HepG2 (cell line): ENCODE data around the gene HDHD3. TPM values are rescaled to one million over a fixed set of nuclear protein-coding genes. Genes with fewer than 3 reads are reported as not detected.

ENCODE experiments used
- ATM ChIP-seq: fragments of 450-650 bp; IDR thresholded peaks from 2 replicates; pipeline ENCODE4 v1.7.1; 2017; ENCODE audit warnings: mild to moderate bottlenecking, borderline replicate concordance
- BRCA1 ChIP-seq: sonication (generic); formaldehyde crosslinking; IDR thresholded peaks from 2 replicates; pipeline ENCODE4 v1.4.0; 2020; ENCODE audit warnings: missing genetic modification reagents
- HDAC2 ChIP-seq: sonication (generic); formaldehyde crosslinking; IDR thresholded peaks from 2 replicates; pipeline ENCODE4 v1.4.0; 2020; ENCODE audit warnings: missing genetic modification reagents
- KDM1A ChIP-seq: IDR thresholded peaks from 2 replicates; pipeline ENCODE4 v1.6.1; 2016; ENCODE audit warnings: missing compliant biosample characterization
- KLF12 ChIP-seq: sonication (generic); formaldehyde crosslinking; IDR thresholded peaks from 2 replicates; pipeline ENCODE4 v1.4.0; 2020; ENCODE audit warnings: missing genetic modification reagents, borderline replicate concordance
- MAFF ChIP-seq: IDR thresholded peaks from 2 replicates; pipeline ENCODE4 v1.6.1; 2011; ENCODE audit warnings: low read depth, low read length, improper control_type of control experiment
- MBD4 ChIP-seq: IDR thresholded peaks from 2 replicates; pipeline ENCODE4 v1.6.1; 2012; ENCODE audit warnings: low read length, inconsistent platforms, borderline replicate concordance
- PHF20 ChIP-seq: sonication (generic); formaldehyde crosslinking; IDR thresholded peaks from 2 replicates; pipeline ENCODE4 v1.5.0; 2020; ENCODE audit warnings: mild to moderate bottlenecking, missing genetic modification reagents
- SNAPC2 ChIP-seq: sonication (generic); formaldehyde crosslinking; IDR thresholded peaks from 2 replicates; pipeline ENCODE4 v1.8.1; 2022; ENCODE audit warnings: mild to moderate bottlenecking, missing genetic modification reagents
- ZFP41 ChIP-seq: sonication (generic); formaldehyde crosslinking; IDR thresholded peaks from 2 replicates; pipeline ENCODE4 v1.4.0; 2020; ENCODE audit warnings: mild to moderate bottlenecking, missing genetic modification reagents, borderline replicate concordance
- ZNF143 ChIP-seq: sonication (generic); formaldehyde crosslinking; IDR thresholded peaks from 2 replicates; pipeline ENCODE4 v1.4.0; 2020; ENCODE audit warnings: missing genetic modification reagents
- ZNF7 ChIP-seq: IDR thresholded peaks from 2 replicates; pipeline ENCODE4 v1.6.1; 2016; ENCODE audit warnings: missing biosample characterization, missing genetic modification reagents
- polyA plus RNA-seq, 8 experiments: library from polyadenylated mRNA; depleted of rRNA in 3 of 8; stranded (reverse) in 7 of 8; unstranded in 1 of 8; fragments of >200 nt; fragmentation: Illumina TruSeq in 4 of 8; extraction: Trizol in 4 of 8; gene quantifications; 2 replicates each; pipeline versions ENCODE4 v1.2.1 to v1.2.3, GENCODE V29; 2011 to 2016; ENCODE audit warnings: low read depth in 4 of 8, missing spikeins in 1 of 8, mixed read lengths in 1 of 8; ENCODE audit not compliant: insufficient read depth in 1 of 8
- total RNA-seq, 5 experiments: library from RNA; depleted of rRNA; stranded (reverse); fragments of >200 nt; fragmentation: Illumina TruSeq; extraction: Trizol; gene quantifications; 2 replicates each; pipeline ENCODE4 v1.2.3, GENCODE V29; 2016; ENCODE audit warnings: low read depth in 1 of 5
- TF ChIP-seq, protein P1 (sequence below): sonication (generic); formaldehyde crosslinking; IDR thresholded peaks from 2 replicates; pipeline ENCODE4 v1.4.0; 2020; ENCODE audit warnings: missing genetic modification reagents, mild to moderate bottlenecking, borderline replicate concordance
- TF ChIP-seq, protein P2 (sequence below): sonication (generic); formaldehyde crosslinking; IDR thresholded peaks from 2 replicates; pipeline ENCODE4 v1.5.0; 2020; ENCODE audit warnings: missing genetic modification reagents
- TF ChIP-seq, protein P3 (sequence below): sonication (generic); formaldehyde crosslinking; IDR thresholded peaks from 2 replicates; pipeline ENCODE4 v1.5.1; 2020; ENCODE audit warnings: mild to moderate bottlenecking, moderate library complexity, missing genetic modification reagents
- TF ChIP-seq, protein P4 (sequence below): sonication (generic); formaldehyde crosslinking; IDR thresholded peaks from 2 replicates; pipeline ENCODE4 v1.5.1; 2020; ENCODE audit warnings: missing genetic modification reagents, mild to moderate bottlenecking, borderline replicate concordance
- TF ChIP-seq, protein P5 (sequence below): sonication (generic); formaldehyde crosslinking; IDR thresholded peaks from 2 replicates; pipeline ENCODE4 v1.9.0; 2021; ENCODE audit warnings: missing genetic modification reagents, borderline replicate concordance

HDHD3 gene
- total and polyA plus RNA-seq, 2 of the 13 experiments (the other 11 are each of a cell fraction or from before 2014, with no cell fraction given), result 23.1 to 38.5 TPM

DNA sequence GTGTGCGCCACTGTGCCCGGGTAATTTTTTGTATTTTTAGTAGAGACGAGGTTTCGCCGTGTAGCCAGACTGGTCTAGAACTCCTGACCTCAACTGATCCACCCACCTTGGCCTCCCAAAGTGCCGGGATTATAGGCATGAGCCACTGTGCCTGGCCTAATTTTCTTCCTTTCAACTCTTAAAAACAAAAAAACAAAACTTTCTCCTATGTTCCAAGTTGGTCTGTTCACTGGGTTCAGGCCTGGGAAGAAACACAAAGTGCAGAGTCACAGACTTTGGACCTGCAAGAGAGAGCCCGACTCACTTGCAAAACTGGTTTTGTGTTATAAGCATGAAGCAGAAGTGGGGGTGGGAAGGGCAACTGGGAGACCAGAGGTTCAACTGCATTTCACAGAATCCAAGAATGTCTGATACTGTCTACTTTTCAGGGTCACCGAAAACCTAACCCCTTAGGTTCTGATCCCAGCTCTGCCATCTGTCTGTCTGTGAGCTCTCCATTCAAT lies 5.2 kb upstream of the HDHD3 start (continued):
- TF ChIP-seq, protein P1, sequence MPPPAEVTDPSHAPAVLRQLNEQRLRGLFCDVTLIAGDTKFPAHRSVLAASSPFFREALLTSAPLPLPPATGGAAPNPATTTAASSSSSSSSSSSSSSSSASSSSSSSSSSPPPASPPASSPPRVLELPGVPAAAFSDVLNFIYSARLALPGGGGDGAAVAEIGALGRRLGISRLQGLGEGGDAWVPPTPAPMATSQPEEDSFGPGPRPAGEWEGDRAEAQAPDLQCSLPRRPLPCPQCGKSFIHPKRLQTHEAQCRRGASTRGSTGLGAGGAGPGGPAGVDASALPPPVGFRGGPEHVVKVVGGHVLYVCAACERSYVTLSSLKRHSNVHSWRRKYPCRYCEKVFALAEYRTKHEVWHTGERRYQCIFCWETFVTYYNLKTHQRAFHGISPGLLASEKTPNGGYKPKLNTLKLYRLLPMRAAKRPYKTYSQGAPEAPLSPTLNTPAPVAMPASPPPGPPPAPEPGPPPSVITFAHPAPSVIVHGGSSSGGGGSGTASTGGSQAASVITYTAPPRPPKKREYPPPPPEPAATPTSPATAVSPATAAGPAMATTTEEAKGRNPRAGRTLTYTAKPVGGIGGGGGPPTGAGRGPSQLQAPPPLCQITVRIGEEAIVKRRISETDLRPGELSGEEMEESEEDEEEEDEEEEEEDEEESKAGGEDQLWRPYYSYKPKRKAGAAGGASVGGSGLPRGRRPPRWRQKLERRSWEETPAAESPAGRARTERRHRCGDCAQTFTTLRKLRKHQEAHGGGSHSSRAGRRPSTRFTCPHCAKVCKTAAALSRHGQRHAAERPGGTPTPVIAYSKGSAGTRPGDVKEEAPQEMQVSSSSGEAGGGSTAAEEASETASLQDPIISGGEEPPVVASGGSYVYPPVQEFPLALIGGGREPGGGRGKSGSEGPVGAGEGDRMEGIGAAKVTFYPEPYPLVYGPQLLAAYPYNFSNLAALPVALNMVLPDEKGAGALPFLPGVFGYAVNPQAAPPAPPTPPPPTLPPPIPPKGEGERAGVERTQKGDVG (CRISPR knock-in tag), result no peak
- TF ChIP-seq ZNF143 (no peak), ZNF7 (CRISPR knock-in tag) (no peak), SNAPC2 (CRISPR knock-in tag) (no peak), ZFP41 (no peak), MAFF (no peak; the same call in 1 of the 2 replicates), MBD4 (no peak), KLF12 (no peak), PHF20 (CRISPR knock-in tag) (no peak), ATM (no peak), HDAC2 (CRISPR knock-in tag) (peak; percentile 80), BRCA1 (CRISPR knock-in tag) (peak; percentile 4; the same call in 1 of the 2 replicates), KDM1A (CRISPR knock-in tag) (no peak)
- TF ChIP-seq, protein P2, sequence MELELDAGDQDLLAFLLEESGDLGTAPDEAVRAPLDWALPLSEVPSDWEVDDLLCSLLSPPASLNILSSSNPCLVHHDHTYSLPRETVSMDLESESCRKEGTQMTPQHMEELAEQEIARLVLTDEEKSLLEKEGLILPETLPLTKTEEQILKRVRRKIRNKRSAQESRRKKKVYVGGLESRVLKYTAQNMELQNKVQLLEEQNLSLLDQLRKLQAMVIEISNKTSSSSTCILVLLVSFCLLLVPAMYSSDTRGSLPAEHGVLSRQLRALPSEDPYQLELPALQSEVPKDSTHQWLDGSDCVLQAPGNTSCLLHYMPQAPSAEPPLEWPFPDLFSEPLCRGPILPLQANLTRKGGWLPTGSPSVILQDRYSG (CRISPR knock-in tag), result no peak
- TF ChIP-seq, protein P3, sequence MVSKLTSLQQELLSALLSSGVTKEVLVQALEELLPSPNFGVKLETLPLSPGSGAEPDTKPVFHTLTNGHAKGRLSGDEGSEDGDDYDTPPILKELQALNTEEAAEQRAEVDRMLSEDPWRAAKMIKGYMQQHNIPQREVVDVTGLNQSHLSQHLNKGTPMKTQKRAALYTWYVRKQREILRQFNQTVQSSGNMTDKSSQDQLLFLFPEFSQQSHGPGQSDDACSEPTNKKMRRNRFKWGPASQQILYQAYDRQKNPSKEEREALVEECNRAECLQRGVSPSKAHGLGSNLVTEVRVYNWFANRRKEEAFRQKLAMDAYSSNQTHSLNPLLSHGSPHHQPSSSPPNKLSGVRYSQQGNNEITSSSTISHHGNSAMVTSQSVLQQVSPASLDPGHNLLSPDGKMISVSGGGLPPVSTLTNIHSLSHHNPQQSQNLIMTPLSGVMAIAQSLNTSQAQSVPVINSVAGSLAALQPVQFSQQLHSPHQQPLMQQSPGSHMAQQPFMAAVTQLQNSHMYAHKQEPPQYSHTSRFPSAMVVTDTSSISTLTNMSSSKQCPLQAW (CRISPR knock-in tag), result 0 out of 2 replicates have a peak, but pooled peaks have one; percentile 29
- TF ChIP-seq, protein P4, sequence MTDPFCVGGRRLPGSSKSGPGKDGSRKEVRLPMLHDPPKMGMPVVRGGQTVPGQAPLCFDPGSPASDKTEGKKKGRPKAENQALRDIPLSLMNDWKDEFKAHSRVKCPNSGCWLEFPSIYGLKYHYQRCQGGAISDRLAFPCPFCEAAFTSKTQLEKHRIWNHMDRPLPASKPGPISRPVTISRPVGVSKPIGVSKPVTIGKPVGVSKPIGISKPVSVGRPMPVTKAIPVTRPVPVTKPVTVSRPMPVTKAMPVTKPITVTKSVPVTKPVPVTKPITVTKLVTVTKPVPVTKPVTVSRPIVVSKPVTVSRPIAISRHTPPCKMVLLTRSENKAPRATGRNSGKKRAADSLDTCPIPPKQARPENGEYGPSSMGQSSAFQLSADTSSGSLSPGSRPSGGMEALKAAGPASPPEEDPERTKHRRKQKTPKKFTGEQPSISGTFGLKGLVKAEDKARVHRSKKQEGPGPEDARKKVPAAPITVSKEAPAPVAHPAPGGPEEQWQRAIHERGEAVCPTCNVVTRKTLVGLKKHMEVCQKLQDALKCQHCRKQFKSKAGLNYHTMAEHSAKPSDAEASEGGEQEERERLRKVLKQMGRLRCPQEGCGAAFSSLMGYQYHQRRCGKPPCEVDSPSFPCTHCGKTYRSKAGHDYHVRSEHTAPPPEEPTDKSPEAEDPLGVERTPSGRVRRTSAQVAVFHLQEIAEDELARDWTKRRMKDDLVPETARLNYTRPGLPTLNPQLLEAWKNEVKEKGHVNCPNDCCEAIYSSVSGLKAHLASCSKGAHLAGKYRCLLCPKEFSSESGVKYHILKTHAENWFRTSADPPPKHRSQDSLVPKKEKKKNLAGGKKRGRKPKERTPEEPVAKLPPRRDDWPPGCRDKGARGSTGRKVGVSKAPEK, result no peak
- TF ChIP-seq, protein P5, sequence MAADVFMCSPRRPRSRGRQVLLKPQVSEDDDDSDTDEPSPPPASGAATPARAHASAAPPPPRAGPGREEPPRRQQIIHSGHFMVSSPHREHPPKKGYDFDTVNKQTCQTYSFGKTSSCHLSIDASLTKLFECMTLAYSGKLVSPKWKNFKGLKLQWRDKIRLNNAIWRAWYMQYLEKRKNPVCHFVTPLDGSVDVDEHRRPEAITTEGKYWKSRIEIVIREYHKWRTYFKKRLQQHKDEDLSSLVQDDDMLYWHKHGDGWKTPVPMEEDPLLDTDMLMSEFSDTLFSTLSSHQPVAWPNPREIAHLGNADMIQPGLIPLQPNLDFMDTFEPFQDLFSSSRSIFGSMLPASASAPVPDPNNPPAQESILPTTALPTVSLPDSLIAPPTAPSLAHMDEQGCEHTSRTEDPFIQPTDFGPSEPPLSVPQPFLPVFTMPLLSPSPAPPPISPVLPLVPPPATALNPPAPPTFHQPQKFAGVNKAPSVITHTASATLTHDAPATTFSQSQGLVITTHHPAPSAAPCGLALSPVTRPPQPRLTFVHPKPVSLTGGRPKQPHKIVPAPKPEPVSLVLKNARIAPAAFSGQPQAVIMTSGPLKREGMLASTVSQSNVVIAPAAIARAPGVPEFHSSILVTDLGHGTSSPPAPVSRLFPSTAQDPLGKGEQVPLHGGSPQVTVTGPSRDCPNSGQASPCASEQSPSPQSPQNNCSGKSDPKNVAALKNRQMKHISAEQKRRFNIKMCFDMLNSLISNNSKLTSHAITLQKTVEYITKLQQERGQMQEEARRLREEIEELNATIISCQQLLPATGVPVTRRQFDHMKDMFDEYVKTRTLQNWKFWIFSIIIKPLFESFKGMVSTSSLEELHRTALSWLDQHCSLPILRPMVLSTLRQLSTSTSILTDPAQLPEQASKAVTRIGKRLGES (CRISPR knock-in tag), result no peak
